HG02973 (cell line): Measurements from ENCODE around the gene DEF6.

ENCODE experiments used
- ATAC-seq: cut with Tn5 transposase; IDR thresholded peaks from one replicate; pipeline ENCODE4 v1.9.1; 2021; ENCODE audit warnings: moderate library complexity; ENCODE audit not compliant: unreplicated experiment

DEF6 gene

DNA sequence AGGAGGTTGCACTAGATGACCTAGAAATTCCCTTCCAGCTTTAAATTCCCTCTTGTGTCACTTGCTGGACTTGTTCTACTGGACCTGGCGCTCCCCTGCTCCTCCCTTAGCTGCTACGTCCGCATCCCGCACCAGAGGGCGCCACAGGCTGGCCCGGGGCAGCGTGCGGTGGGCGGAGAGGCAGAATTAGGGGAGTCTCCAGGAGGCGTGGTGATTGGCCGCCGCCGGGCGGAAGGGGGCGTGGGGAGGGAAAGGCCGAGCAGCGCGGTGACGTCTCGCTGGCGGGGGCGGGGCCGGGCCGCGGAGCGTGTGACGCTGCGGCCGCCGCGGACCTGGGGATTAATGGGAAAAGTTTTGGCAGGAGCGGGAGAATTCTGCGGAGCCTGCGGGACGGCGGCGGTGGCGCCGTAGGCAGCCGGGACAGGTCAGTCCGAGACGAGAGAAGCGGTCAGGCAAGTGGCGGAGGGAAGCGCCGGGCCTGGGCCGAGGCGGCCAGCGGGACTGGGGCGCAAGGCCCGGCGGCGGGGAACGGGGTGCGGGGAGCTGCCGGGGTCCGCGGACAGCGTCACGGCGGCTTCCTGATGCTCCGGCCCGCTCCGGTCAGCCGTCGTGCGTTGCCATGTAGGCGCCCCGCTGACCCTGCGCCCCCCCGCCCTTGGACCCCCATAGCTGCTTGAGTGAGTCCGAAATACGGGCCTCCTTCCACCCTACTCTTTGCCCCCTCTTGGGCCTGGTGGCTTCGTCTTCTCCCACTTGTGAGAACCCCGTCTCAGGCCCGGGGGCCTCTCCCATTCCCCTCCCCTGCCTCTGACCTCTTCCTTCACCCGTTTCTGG is 44.9 kb downstream of the DEF6 start, which contains the start of gene PPARD:
PPARD (plus strand) TSS at position 301 of the 834 bp plus-strand sequence. CDS start 68,530 bp downstream, outside the sequence.
- ATAC-seq: peak; percentile 88

GRCh38 chr6:35343092-35343834 is 45.6 kb downstream of the DEF6 start:
- no peak for ATAC-seq

DNA sequence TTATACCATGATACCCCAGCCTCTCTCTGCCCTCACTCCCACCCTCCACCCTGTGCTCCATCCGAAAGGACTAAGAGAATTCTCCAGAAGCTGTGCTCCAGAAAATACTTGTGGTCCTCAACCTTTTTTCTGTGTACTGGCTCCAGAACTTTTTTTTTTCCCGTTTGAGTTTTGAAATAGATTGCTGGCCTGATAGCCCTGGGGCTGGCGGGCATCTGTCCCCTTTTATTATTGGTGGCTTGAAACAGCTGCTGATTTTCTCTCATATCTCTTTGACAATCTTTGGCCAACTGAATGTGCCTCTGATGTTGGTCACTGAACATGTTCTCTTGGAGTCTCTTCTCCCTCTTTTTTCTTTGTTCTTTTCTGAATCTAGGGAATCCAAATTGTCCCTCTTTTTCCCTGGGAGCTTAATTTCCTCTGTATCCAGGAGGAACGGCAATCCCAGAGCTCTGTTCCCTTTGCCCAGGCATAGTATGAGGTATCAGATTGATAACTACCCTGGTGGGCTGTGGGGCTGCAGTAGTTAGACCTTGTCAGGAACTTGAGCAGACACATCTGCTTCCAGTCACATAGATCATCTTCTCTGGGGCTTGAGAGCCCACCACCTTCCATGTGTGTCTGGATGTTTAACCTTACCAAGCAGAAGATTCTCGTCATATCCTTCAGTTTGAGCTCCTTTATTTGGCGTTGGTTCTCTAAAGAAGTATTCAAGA is 46.4 kb downstream of the DEF6 start:
- ATAC-seq: no peak

- no peak for ATAC-seq
These were observed 53.8 kb downstream of the DEF6 start for GRCh38 chr6:35351422-35351821.

GRCh38 chr6:35352735-35353134 is 55.1 kb downstream of the DEF6 start:
- no peak for ATAC-seq

- ATAC-seq: no peak
These were observed 56.9 kb downstream of the DEF6 start for GRCh38 chr6:35354361-35355135.

- no peak for ATAC-seq
These were observed 58.8 kb downstream of the DEF6 start for GRCh38 chr6:35356391-35356790.

- ATAC-seq: no peak
These were observed 60.1 kb downstream of the DEF6 start for GRCh38 chr6:35357677-35358076.

GRCh38 chr6:35358086-35358485 is 60.5 kb downstream of the DEF6 start:
- ATAC-seq: no peak

- no peak for ATAC-seq
These were observed 61.7 kb downstream of the DEF6 start for GRCh38 chr6:35359346-35359743.

DNA sequence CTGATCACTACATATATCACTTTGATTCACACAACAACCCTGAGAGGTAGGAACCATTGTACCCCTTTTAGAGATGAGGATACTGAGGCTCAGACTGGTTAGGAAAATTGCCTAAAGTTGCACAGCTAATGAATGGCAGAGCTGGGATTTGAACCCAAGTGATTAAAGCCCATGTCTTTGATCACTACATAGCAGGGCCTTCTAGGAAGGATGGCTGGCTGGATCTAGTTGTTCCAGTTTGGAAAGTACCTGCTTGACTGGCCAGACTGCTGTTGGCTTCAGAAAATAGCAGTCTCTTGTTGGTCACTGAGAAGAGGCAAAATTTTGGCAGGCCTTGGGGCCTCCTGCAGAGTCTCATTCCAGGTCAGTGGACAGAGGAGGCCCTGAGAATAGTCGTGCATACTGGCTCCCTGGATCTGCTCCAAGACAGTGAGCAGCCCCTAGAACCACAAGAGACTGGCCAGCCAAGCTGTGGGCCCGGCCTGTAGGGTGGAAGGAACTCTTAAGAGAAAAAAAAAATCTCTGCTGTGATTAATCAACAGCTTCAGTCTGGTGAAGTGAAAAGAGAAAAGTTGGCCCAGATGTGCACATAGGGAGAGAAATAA is 62.2 kb downstream of the DEF6 start:
- ATAC-seq: no peak

DNA sequence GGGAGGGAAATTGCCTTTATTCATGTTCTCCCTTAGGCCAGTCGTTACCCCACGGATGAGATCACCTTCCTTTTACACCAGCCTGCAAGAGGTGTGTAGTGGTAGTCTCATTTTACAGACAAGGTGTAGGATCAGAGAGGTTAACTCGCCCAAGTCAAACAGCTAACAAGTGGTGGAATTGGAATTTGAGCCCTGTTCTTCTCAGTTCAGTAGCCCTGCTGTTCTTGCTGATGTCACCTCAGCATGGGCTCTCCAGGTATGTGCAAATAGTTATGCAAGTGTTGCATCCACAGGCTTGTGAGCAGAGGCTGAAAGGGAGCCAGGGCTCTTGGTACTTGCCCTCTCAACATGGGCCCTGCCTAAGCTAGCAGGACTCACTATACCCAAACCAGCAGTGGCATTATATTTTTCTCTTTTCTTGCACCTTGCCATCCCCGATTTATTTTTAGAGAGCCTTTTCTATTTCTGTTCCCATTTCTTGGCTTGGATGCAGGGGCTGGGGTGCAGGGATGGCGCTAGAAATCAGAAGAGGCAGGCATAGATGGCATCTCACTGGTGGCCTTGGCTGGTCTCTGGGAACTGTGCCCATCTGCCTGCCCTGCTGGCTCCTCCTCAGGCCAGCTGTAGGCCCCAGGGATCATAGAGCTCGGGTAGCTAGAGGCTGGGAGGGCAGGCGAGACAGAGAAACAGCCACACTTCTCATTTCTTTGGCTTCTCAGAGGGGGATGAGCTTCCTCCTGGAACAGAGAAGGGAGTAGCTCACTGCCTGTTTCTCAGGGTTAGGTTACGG is 62.9 kb downstream of the DEF6 start:
- no peak for ATAC-seq

DNA sequence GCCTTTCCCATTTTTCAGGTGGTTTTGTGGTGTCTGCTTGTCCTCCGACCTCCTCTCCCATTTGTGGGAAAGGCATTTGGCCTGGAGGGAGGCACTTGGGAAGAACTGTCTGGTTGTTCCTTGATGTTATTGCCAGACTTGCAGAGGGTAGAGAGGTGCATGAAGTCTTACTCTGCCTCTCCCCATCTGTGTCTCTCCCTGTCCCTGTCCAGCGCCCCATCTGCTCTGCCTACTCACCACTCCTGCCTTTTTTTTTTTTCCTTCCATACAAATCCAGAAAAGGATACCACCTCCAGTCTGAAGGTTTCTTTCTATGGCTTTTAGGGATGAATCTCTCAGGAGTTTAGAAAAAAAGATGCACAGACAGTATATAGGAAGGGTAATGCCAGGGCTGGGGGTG is 64.6 kb downstream of the DEF6 start:
- no peak for ATAC-seq

DNA sequence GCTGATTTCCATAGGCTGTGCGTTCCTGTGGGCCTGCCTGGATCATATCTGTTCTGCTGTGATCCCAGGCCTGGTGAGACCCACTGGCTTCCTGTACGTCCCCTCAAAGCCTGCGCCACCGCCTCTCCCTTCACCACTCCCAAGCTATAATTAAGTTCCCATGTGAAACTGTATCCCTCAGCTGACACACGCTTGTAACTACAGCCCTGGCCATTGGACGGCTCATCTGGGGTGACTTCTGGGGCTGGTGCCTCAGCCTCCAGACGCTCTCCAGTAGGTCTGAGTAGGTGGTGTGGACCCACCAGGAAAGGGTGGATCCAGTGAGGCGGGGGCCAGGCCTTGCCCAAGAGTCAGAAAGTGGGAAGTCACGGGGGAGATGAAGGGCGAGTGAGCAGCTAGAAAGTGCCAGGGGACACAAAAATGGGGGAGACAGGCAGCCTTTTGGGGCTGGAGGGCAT is 65.7 kb downstream of the DEF6 start:
- ATAC-seq: no peak

GRCh38 chr6:35365594-35366203 is 68.1 kb downstream of the DEF6 start:
- ATAC-seq: no peak

DNA sequence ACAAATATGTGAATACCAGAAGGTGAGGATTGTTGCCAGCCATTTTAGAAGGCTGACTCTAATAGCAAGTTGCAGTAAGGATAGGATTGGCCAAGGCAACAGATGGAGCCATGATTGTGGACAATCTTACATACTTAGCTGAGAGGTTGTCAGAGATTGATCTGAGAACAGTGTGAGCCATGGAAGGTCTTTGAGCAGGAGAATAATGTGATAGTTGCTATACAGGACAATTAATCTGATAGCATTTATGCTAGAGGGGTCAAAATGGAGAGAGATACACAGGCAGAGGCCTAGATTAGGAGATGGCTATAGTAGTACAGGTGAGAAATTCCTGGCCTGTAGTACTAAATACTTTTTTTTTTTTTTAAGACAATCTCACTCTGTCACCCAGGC is 68.6 kb downstream of the DEF6 start:
- no peak for ATAC-seq

DNA sequence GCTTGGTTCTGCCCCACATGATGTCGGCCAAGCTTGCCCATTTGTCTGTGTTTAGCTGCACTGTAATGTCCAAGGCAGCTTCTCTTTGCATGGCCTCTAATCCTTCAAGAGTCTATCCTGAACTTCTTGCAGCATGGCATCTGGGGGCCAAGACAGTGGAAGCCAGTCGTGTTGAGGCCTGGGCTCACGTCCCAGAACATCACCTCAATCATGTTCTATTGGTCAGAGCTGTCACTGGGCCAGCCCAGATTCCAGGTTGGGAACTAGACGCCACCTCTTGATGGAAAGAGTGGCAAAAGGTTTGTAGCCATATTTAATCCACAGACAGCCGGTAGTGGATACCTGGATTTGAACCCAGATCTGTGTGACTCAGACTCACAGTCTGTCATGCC is 70.0 kb downstream of the DEF6 start:
- no peak for ATAC-seq

DNA sequence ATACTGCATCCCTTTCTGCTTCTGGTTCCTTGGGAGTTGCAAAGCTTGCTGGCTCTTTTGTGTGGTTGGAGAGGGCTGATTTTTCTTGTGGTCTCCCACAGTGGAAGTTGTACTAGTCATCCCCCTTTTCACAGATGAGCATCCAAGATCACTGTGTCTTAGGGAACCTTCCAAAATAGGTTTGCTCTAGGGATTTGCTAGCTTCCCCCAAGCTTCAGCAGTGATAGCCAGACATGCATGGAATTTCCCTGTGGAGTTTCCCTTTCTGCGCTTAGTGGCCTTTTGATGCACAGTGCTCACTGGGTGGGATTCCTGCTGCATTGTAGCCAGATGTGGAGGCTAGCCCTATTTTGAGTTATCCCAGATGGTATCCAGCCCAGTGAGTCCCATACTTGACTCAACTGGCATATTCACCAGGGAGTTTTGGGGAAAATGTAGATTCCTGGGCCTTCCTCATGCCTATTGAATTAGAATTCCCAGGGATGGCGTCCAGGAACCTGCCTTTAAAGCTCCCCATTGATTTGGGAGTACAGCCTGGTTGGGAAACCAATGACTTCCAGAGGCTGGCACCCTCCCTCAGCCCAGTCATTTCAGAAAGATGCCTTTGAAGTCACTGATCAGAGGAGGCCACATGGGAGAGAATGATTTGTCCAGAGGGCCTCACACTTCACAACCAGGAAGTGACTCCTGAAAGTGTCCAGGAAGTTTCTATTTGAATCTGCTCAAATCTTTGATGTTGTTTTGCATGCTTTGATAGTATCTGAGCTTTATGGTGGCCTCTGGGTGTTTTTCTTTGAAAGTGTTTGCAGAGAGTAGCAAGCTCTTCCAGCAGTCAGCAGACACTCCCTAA is 70.6 kb downstream of the DEF6 start:
- no peak for ATAC-seq
